ENCODE results near the gene HDAC10.

The HDAC10 gene

GRCh38 chr22:50244420-50245213 is 6.4 kb downstream of the HDAC10 start, which contains the start of gene TUBGCP6:
TSS of gene TUBGCP6 (minus strand) at chr22:50245023. CDS start at chr22:50244459, 564 bp downstream.
- peak within 1 kb of the TSS; percentile 99 for H3K4me3 ChIP-seq (ENCODE audit: low read depth, low read length)
- peak; percentile 92 for DNase-seq (ENCODE audit: low read depth)
- peak; percentile 29 for TF ChIP-seq CTCF (conservative IDR thresholded peaks at IDR 0.05; ENCODE audit: low read depth, low read length)

GRCh38 chr22:50243685-50244419 is 7.2 kb downstream of the HDAC10 start:
- H3K4me3 ChIP-seq (ENCODE audit: low read depth, low read length), result peak overlapping the region; percentile 99
- TF ChIP-seq CTCF (conservative IDR thresholded peaks at IDR 0.05; ENCODE audit: low read depth, low read length), result no peak
- peak; percentile 21 for DNase-seq (ENCODE audit: low read depth)

GRCh38 chr22:50242406-50242949 is 8.6 kb downstream of the HDAC10 start:
- no peak for TF ChIP-seq CTCF (conservative IDR thresholded peaks at IDR 0.05; ENCODE audit: low read depth, low read length)
- H3K4me3 ChIP-seq (ENCODE audit: low read depth, low read length), result peak overlapping the region; percentile 37

GRCh38 chr22:50238755-50239154 is 12.3 kb downstream of the HDAC10 start:
- DNase-seq (ENCODE audit: low read depth), result no peak
- no peak overlapping the region for H3K4me3 ChIP-seq (ENCODE audit: low read depth, low read length)
- no peak for TF ChIP-seq CTCF (conservative IDR thresholded peaks at IDR 0.05; ENCODE audit: low read depth, low read length)

More at GRCh38 chr22:50242406-50242949, 8.6 kb downstream of the HDAC10 start:
- DNase-seq (ENCODE audit: low read depth), result no peak

GRCh38 chr22:50236731-50237409 is 14.2 kb downstream of the HDAC10 start:
- TF ChIP-seq CTCF (conservative IDR thresholded peaks at IDR 0.05; ENCODE audit: low read depth, low read length), result peak; percentile 71
- H3K4me3 ChIP-seq (ENCODE audit: low read depth, low read length), result no peak overlapping the region
- peak; percentile 57 for DNase-seq (ENCODE audit: low read depth)

GRCh38 chr22:50233223-50233622 is 17.8 kb downstream of the HDAC10 start:
- no peak for TF ChIP-seq CTCF (conservative IDR thresholded peaks at IDR 0.05; ENCODE audit: low read depth, low read length)
- no peak overlapping the region for H3K4me3 ChIP-seq (ENCODE audit: low read depth, low read length)
- no peak for DNase-seq (ENCODE audit: low read depth)
